ENCODE results near the gene MGAT5. TPM values are rescaled to one million over a fixed set of nuclear protein-coding genes. Genes with fewer than 3 reads are reported as not detected.

Gene MGAT5
- polyA plus RNA-seq, 3 donors = 39.4 to 50.7 (median 46.8) TPM

DNA sequence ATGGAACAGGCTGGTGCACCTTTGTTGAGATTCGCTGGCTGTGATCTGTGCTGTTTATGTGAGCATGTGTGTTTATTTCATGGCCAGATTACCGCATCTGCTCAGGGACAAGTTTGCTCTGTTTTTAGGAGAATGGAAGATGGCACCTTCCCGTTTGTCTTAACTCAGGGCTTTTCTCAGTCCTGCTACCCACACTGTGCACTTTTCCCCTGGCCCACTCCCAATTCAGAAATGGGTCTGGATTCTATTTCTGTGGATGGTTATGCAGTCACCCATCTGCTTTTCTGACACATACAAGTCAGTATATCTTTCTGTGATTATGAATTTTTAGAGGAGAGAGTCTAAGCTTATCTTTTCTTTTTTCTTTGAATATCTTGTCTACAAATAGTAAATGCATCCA, 15.4 kb downstream of the MGAT5 start:
- no peak for DNase-seq (ENCODE audit: extremely low read depth in 1 of 11, low read depth in 9 of 11, low spot score in 4 of 11)

DNA sequence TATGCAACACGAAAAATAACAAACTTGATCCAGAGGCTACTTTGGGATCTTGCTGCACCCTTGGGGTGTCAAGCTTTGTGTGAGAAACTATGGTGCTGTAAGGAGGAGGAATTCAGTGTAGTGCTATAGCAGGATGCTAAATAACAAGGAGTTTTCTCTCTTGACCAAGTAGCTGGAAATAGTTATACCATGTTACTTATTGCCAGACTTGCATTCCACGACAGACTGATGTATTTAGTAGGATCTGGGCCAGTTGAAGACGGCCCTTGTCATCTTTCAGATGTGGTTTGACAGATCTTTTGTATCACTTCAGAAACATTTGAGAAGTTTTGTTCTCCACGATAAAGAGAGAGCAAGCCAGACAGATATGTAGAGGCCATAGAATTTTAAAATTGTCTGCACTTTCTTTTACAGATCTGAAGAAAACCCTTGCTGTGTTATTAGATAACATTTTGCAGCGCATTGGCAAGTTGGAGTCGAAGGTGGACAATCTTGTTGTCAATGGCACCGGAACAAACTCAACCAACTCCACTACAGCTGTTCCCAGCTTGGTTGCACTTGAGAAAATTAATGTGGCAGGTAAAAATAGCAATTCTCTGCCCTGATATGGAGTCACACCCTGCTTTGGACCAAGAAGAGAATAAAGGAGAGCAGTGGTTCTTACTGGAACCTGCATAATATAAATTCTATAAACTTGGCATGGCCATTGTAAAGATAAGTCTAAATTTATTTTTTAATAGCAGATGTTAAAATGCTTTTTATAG, 16.3 kb downstream of the MGAT5 start:
- no peak for DNase-seq (ENCODE audit: extremely low read depth in 1 of 11, low read depth in 9 of 11, low spot score in 4 of 11)

DNA sequence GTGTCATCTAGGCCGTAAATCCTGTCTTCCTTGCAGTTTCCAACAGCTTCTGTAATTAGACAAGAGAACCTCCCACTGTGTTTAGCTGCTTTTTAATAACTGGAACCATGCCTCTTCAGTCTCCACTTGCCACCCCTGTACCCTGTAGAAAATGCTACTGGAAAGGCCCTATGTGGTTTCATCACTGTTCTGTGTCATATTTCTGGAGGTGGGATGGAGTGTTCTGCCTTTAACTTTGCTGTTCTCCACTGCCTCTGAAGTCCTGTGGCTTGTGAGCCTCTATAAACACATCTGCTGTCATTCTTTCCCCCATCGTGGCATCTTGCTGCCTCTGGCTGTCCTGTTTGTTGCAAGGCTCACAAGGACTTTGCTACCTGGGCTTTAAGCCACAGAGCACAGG, 17.9 kb downstream of the MGAT5 start:
- no peak for DNase-seq (ENCODE audit: extremely low read depth in 1 of 11, low read depth in 9 of 11, low spot score in 4 of 11)

- no peak for DNase-seq (ENCODE audit: extremely low read depth in 1 of 11, low read depth in 9 of 11, low spot score in 4 of 11)
Observed at GRCh38 chr2:134272806-134273205, 18.9 kb downstream of the MGAT5 start.

GRCh38 chr2:134273256-134273983, 19.5 kb downstream of the MGAT5 start:
- DNase-seq (ENCODE audit: extremely low read depth in 1 of 11, low read depth in 9 of 11, low spot score in 4 of 11) = peak in 4 of 11 donors; percentile 20 to 46 (median 38)

GRCh38 chr2:134274121-134274520, 20.2 kb downstream of the MGAT5 start:
- DNase-seq (ENCODE audit: extremely low read depth in 1 of 11, low read depth in 9 of 11, low spot score in 4 of 11) = no peak

GRCh38 chr2:134275058-134275862, 21.4 kb downstream of the MGAT5 start:
- DNase-seq (ENCODE audit: extremely low read depth in 1 of 11, low read depth in 9 of 11, low spot score in 4 of 11) = no peak

- DNase-seq (ENCODE audit: extremely low read depth in 1 of 11, low read depth in 9 of 11, low spot score in 4 of 11) = no peak
Observed at GRCh38 chr2:134276381-134277172, 22.7 kb downstream of the MGAT5 start.

- DNase-seq (ENCODE audit: extremely low read depth in 1 of 11, low read depth in 9 of 11, low spot score in 4 of 11) = no peak
Observed at GRCh38 chr2:134277223-134277622, 23.4 kb downstream of the MGAT5 start.

DNA sequence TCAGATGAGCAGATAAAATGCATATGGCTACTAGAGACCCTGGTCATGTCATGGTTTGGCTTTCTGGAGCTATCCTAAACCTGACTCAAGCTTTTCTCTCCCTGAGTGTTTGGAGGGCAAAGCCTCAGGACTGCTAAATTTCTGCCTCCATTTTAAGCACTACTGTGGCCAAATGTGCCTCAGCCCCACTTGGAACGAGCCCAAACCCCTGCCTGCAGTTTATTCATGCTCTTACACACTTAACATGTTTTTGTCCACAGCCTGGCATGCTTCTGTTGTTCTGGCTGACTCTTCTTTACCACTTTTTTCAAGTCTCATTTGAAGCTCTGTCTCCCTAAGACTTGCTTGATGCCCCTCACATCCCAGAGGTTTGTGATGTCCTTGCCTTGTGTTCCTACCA, 24.7 kb downstream of the MGAT5 start:
- no peak for DNase-seq (ENCODE audit: extremely low read depth in 1 of 11, low read depth in 9 of 11, low spot score in 4 of 11)

DNA sequence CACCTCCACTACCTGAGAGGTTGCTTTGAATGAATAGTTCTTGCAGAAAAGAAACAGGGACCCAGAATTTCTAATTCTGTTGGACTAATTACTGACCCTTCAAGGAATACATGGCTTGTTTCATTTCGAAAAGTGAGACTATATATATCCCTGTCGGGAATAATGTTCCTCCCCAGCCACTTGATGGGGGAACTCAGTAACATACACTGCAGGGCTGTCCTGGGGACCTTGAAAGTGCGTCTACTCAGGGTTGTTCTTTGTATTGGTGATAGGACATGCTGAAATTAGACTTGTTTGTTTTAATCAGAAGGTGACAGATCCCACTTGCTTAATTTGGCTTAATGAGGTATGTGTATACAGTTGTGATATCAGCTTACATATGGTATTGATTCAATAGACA, 25.5 kb downstream of the MGAT5 start:
- no peak for DNase-seq (ENCODE audit: extremely low read depth in 1 of 11, low read depth in 9 of 11, low spot score in 4 of 11)

DNA sequence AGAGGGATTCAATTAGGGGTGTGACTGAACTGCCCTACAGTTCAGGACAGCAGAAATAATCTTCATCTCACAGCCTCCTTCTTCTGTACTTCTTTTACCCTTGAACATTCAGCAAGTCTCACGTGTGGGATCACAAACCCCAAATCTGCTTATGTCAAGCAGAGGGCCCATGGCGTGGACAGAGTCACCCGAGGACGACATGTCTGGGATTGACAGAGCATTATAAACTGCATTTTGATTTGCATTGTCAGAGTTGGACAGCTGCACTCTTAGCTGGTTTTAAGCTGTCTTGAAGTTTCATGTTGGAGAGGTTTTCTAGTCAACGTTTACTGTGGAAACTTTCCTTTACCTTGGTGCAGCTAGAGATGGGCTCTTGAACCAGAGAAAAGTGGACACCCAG, 26.4 kb downstream of the MGAT5 start:
- no peak for DNase-seq (ENCODE audit: extremely low read depth in 1 of 11, low read depth in 9 of 11, low spot score in 4 of 11)

GRCh38 chr2:134280726-134281125, 26.9 kb downstream of the MGAT5 start:
- no peak for DNase-seq (ENCODE audit: extremely low read depth in 1 of 11, low read depth in 9 of 11, low spot score in 4 of 11)

DNA sequence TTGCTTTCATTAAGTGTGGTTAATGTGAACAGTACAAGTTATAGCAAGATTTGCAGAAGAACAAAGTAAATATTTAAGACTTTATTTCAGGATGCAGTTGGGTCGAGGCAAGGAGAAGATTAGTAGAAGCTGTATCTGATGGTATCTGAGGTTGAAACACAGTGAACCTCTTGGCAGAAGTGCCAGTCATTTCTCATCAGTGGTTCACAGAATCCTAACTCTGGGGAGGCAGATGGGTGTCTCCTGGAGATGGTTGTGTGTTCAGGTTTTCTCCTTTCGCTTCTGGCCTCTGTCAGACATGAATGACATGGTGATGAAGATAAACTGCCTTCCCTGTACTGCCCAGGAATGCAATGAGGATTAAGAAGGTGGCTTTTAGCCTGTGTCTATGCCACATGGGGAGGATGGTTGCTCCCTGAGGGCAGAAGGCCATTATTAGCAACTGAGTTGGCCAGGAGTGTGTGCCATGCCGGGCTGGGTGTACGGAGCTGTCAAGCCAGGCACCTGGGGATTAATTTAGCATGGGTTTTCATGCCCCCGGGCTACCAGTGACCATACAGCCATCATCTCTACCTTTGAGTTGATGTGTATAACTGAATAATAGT, 28.0 kb downstream of the MGAT5 start:
- no peak for DNase-seq (ENCODE audit: extremely low read depth in 1 of 11, low read depth in 9 of 11, low spot score in 4 of 11)

DNA sequence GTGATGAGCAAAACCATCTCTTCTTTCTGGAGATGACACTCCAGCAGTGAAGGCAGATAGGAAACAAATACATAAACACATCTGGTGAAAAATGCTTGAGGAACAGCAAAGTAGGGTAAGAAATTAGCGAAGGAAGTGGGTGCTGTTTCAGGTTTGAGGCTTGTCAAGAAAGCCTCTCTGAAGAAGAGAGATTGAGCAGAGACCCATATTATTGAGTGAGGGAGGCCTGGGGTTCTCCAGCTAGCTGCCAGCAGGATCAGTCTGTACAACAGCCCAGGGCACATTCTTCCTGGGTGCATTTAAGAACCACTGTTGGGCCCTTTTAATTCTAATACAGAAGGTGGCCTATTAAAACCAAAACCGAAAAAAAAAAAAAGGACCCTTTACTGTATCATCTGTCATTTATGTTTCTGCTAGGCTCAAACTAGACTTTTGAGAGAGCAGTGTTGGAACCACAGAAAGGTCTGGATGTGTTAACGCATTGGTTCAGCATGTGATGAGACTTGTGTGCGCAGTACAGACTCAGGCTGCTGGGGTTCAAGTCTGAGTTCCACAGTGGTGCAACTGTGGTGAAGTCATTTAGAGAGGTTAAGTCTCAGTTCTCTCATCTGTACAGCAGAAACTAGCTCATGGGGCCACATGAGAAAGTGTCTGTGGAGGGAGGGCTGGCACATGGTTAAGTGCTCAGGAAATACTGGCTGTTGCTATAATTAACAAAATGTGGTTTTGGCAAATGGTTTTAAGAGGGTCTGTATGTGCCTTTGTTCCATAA, 28.9 kb downstream of the MGAT5 start:
- DNase-seq (ENCODE audit: extremely low read depth in 1 of 11, low read depth in 9 of 11, low spot score in 4 of 11) = no peak

- no peak for DNase-seq (ENCODE audit: extremely low read depth in 1 of 11, low read depth in 9 of 11, low spot score in 4 of 11)
Observed at GRCh38 chr2:134283661-134284060, 29.8 kb downstream of the MGAT5 start.

DNA sequence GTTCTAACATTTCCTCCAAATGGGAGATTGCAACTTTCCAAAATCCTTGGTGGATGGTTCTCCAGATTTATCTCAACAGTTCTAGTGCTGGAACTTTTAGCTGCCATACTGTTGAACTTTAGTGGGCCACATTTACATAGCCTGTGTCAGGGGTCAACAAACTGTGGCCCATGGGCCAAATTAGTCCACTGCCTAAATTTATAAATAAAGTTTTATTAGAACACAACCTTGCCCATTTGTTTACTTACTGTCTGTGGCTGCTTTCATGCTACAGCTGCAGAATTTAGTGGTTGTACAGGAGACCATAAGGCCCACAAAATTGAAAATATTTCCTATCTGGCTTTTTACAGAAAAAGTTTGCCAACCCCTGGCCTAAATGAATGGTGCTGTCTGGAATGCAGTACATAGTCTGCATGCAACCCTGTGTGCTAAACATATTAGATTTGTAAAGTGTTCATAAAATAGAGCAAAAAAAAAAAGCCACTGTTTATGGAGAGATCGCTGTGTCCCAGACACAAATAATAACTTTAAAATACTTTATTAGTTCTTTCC, 30.3 kb downstream of the MGAT5 start:
- no peak for DNase-seq (ENCODE audit: extremely low read depth in 1 of 11, low read depth in 9 of 11, low spot score in 4 of 11)

GRCh38 chr2:134287323-134287722, 33.5 kb downstream of the MGAT5 start:
- no peak for DNase-seq (ENCODE audit: extremely low read depth in 1 of 11, low read depth in 9 of 11, low spot score in 4 of 11)

Data from renal cortex interstitium (tissue), 11 donors.